Kidney (tissue), 14 donors: ENCODE results near the gene UBAC1. TPM values are rescaled to one million over a fixed set of nuclear protein-coding genes. Genes with fewer than 3 reads are reported as not detected.

ENCODE experiments used
- DNase-seq, 5 donors: peaks; one replicate each; pipeline ENCODE4 v3.0.0-alpha.2; 2013 to 2020
- FAIRE-seq: peaks from 2 replicates; lab custom pipeline; 2012; peaks lifted over from hg19 to GRCh38; lab: Jason Lieb, UNC
- H3K27ac ChIP-seq, 2 donors: one replicate each; pipeline ENCODE4 v1.7.0; 2013; ENCODE audit warnings: low read depth in 2 of 2, low read length in 2 of 2, inconsistent platforms in 1 of 2
- H3K27me3 ChIP-seq: one replicate; pipeline ENCODE4 v1.7.1; 2013; ENCODE audit warnings: low read length, inconsistent platforms; ENCODE audit not compliant: control insufficient read depth, insufficient read depth
- H3K36me3 ChIP-seq, 3 donors: one replicate each; pipeline versions ENCODE4 v1.7.0 to v1.7.1; 2013; ENCODE audit warnings: low read length in 3 of 3, control low read depth in 1 of 3, inconsistent platforms in 1 of 3; ENCODE audit not compliant: insufficient read depth in 3 of 3, control insufficient read depth in 2 of 3
- H3K4me1 ChIP-seq, 3 donors: one replicate each; pipeline versions ENCODE4 v1.7.0 to v1.7.1; 2013; ENCODE audit warnings: low read length in 3 of 3, inconsistent platforms in 1 of 3, low read depth in 1 of 3; ENCODE audit not compliant: control insufficient read depth in 2 of 3, insufficient read depth in 2 of 3
- H3K4me3 ChIP-seq, 3 donors: one replicate each; pipeline versions ENCODE4 v1.7.0 to v1.8.1; 2013; ENCODE audit warnings: low read length in 3 of 3, control low read depth in 1 of 3, inconsistent platforms in 1 of 3
- H3K9ac ChIP-seq, 3 donors: one replicate each; pipeline versions ENCODE4 v1.7.0 to v1.7.1; 2013; ENCODE audit warnings: low read length in 3 of 3, control low read depth in 1 of 3, inconsistent platforms in 1 of 3
- H3K9me3 ChIP-seq, 3 donors: one replicate each; pipeline versions ENCODE4 v1.7.0 to v1.7.1; 2013; ENCODE audit warnings: low read length in 3 of 3, control low read depth in 1 of 3, inconsistent platforms in 1 of 3; ENCODE audit not compliant: control insufficient read depth in 2 of 3, insufficient read depth in 1 of 3
- CTCF ChIP-seq: IDR thresholded peaks from 3 replicates; pipeline ENCODE4 v1.5.1; 2012; ENCODE audit warnings: mild to moderate bottlenecking, moderate library complexity, borderline replicate concordance; ENCODE audit not compliant: insufficient read depth; ENCODE audit errors: extremely low read depth
- intact Hi-C: fragments of 100-400 bp; cut with DNase I; formaldehyde crosslinking; loops from one replicate; pipeline ENCODE4 v1.11.1; 2022
- polyA plus RNA-seq: library from polyadenylated mRNA; stranded (reverse); fragments of 350-450 nt; fragmentation: Illumina TruSeq; extraction: RNeasy Lipid Tissue Mini Kit (QIAGEN cat#74804); gene quantifications from one replicate; pipeline ENCODE4 v1.2.3, GENCODE V29; 2014; ENCODE audit warnings: low read depth, low replicate concordance; ENCODE audit not compliant: insufficient read depth
- total RNA-seq: library from RNA; stranded (reverse); fragmentation: NEBNext Ultra II Directional; extraction: Animal tissue kit (Norgen Biotek cat#: 25700); gene quantifications from one replicate; pipeline ENCODE4 v1.2.1, GENCODE V29; 2021
- donor health status: control.
- donor health status: control.
- donor health status: control.
- donor health status: control.
- donor health status: control.
- donor health status: DM: yes; HTN: yes; CAD: no.
- donor health status: Normal renal cell carcinoma (clear cell type).

UBAC1 gene
- total and polyA plus RNA-seq, 2 donors from 2014 or later = 40.2 to 52.6 TPM

GRCh38 chr9:135888126-135888765 is 72.9 kb downstream of the UBAC1 start:
- Histone ChIP-seq H3K27me3 (no peaks in the 10 kb centered on the region), H3K4me3 (no peak overlapping the region), H3K9ac (no peak overlapping the region), H3K9me3 (no peaks in the 10 kb centered on the region), H3K27ac (no peak overlapping the region), H3K4me1 (peaks cover 0 to 7% (median 0%) of the 10 kb centered on the region in 3 donors), H3K36me3 (no peaks in the 10 kb centered on the region)
- DNase-seq (no peak), FAIRE-seq (no peak)
- TF ChIP-seq CTCF = no peak
- intact Hi-C loops = no loop called here

GRCh38 chr9:135887585-135888050 is 73.6 kb downstream of the UBAC1 start:
- no peak for DNase-seq

GRCh38 chr9:135887021-135887507 is 74.1 kb downstream of the UBAC1 start:
- Histone ChIP-seq H3K9ac (no peak overlapping the region), H3K27ac (no peak overlapping the region), H3K27me3 (no peaks in the 10 kb centered on the region), H3K4me3 (no peak overlapping the region), H3K36me3 (no peaks in the 10 kb centered on the region), H3K9me3 (no peaks in the 10 kb centered on the region), H3K4me1 (peaks cover 0 to 7% (median 0%) of the 10 kb centered on the region in 3 donors)
- TF ChIP-seq CTCF = no peak
- DNase-seq (no peak), FAIRE-seq (no peak)
- intact Hi-C loops = no loop called here

More at GRCh38 chr9:135887585-135888050, 73.6 kb downstream of the UBAC1 start:
- Histone ChIP-seq H3K27ac (no peak overlapping the region), H3K27me3 (no peaks in the 10 kb centered on the region), H3K9me3 (no peaks in the 10 kb centered on the region), H3K4me1 (peaks cover 0 to 7% (median 0%) of the 10 kb centered on the region in 3 donors), H3K36me3 (no peaks in the 10 kb centered on the region), H3K9ac (no peak overlapping the region), H3K4me3 (no peak overlapping the region)
- no peak for TF ChIP-seq CTCF
- FAIRE-seq = no peak
- intact Hi-C loops = no loop called here
